Stimulated activated CD8-positive, alpha-beta memory T cell treated with anti-CD3 and anti-CD28 coated beads, Interleukin-4, amount 100 ng/mL, for 1 hour (primary cell): ENCODE data around the gene RAB11A.

Experiments used
- DNase-seq, 2 donors: peaks; one replicate each; pipeline ENCODE4 v3.0.0-alpha.2; 2020; ENCODE audit warnings: low read depth in 2 of 2, low spot score in 1 of 2

The RAB11A gene

GRCh38 chr15:65883571-65883970 lies 14.3 kb downstream of the RAB11A start:
- DNase-seq: no peak

- DNase-seq: no peak
Observed at GRCh38 chr15:65884511-65884910, 15.2 kb downstream of the RAB11A start.

DNA sequence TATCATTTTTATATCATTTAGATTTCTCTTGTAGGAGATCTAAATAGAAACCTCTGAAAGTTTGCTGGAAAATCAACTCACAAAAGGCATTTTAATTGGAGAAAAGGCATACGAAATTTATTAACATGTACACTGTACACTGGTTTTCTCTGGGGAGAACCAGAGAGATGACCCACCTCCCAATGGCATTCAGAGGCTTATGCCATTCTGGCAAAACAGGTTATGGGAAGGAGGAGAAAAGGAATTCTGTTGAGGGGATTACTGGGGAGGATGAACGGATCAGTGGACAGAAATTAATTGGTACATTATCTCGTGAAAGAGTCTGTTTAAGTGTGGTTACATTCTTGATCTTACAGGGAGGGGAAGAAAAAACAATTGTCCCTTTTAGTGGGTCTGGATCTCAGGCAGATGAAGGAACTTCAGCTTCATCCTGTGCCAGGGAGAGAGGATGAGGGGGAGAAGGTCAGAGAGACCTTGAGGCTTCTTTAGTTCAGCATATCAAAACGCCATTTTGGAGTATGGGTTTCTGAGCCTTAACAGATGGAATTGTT lies 16.5 kb downstream of the RAB11A start:
- DNase-seq: no peak

GRCh38 chr15:65887565-65887964 lies 18.3 kb downstream of the RAB11A start:
- DNase-seq: no peak

DNA sequence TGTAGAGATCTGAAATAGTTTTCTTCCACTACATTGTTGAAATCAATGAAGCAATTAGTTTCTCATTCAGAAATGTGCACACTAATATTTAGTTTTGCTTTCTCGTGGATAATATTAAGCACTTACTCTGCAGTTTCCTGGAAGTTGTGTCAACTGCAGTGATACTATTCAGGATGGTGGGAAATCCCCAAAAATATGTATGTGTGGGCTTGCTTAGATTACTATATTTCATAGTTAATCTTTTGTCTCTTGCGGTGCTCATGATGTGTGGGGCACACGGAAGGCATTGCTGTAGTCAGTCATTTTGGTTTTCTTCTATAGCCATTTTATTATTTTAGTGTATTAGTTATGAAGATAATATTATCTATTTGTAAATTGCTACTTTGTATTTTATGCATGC lies 19.7 kb downstream of the RAB11A start:
- no peak for DNase-seq

DNA sequence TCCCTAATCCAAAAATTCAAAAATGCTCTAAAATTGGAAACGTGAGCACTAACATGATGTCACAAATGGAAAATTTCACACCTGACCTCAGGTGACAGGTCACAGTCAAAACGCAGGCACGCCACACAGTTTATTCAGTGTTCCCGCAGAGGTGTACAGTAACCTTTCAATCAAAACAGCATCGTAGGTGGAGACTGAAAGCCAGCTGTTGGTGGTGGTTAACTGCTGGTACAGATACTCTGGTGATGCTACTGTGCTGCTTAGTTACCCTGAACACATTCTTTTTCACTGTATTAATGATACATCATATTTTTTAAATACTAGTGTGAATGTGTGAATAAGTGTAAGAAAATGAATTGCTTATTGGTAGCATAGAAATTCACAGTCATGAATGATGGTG lies 23.8 kb downstream of the RAB11A start:
- DNase-seq: no peak

DNA sequence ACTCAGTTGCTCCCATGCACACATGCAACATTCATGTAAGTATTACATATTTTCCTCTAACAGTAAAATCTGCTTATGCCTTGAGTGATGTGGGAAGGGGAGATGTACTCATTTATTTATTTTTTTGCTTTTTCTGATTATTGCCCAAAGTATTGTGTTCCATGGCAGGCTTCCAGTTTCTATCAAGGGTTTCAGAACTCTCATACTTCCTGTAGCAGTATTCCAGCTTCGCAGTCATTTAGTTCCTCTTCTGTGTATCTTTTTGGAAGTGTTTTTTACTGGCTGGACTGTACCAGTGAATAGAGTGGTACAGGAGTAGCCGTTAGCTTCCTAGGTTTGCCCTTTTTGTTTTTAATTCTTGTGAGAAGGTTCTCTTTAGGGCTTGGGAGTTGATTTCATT lies 26.9 kb downstream of the RAB11A start:
- no peak for DNase-seq

GRCh38 chr15:65900488-65900887 lies 31.2 kb downstream of the RAB11A start:
- DNase-seq: no peak

DNA sequence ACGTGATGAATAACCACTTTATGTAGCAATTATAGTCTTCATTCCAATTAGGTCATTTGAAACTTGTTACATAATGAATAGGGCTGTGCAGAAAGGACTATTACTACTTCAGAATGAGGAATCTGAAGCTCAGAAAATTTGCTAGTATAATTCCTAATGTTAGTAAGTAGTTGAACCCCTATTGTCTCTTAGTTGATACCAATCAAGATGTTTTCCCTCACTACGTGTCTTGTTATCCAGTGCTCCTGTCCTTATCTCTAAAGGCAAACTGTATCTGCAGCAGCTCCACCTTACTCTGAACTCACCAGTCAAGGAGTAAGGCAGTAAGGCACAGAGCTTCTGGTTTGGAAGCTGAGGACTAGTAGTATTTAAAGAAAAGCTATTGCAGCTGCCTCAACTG lies 32.0 kb downstream of the RAB11A start:
- DNase-seq: no peak

DNA sequence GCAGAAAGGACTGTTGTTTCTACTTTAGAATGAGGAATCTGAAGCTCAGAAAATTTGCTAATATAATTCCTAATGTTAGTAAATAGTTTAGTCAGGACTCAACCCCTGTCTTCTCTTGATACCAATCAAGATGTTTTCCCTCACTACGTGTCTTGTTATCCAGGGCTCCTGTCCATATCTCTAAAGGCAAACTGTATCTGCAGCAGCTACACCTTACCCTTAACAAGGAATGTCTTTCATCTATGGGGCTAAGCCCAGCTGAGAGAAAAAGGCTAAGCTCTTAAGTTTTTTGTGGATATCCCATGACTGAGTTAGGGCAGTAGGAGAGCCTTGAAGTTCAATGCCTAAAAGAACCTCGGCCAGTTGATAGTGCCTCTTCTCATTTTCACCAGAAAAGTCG lies 32.5 kb downstream of the RAB11A start:
- no peak for DNase-seq

DNA sequence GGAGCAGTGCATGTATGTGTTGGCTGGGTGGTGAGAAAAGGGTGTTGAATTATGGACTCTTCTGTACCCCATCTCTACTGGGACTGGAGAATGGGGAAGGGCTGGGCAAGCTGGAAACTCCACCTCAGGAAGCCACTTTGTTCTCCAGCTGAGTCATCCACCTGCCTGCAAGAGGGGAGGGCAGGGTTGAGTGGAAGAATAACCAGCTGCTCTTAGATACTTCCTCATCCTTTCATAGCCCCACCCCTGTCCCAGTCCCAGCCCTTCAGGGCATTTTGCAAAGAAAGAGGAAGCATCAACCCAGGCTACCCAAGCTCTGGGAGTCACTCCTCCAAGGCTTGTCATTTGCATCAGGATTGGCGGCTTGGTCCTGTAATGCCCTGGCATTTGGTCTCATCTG lies 33.1 kb downstream of the RAB11A start:
- DNase-seq: no peak

- no peak for DNase-seq
Observed at GRCh38 chr15:65903296-65904073, 34.2 kb downstream of the RAB11A start.

DNA sequence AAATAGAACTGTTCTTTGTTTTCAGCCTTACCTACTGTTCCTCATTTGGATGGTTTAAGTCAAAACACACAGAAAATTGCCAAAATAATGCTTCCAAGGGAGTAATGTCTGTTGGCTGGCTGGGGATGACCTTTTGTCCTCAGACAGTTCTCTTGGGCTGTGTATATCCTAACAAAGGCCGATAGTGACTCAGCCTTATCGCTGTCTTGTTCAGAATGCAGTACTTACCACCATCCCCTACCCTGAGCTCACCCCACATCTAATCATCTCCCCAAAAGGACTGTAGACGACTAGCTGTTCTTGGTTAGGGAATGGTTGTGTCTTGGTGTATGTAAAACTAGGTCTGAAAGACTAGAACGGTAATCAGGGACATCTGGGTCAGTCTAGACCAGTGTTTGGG lies 35.0 kb downstream of the RAB11A start:
- no peak for DNase-seq

GRCh38 chr15:65906396-65906795 lies 37.1 kb downstream of the RAB11A start:
- no peak for DNase-seq

DNA sequence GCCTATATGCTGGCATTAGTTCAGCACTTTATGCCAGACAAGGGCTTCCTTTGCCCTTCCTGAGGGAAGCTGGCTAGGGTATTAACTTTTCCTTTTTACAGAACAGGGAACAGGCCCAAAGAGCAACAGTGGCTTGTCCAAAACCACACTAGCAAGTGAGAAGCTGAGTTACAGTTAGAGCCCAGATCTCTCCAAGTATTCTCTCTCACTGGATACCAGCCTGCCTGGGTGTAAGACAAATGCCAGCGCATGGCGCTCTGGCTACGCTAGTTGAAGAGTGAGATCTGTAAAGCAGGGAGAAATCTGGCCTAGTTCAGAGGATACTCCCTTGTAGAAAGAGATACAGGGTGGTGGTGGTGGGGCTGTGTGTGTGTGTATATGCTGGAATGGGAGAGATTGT lies 38.4 kb downstream of the RAB11A start:
- no peak for DNase-seq

DNA sequence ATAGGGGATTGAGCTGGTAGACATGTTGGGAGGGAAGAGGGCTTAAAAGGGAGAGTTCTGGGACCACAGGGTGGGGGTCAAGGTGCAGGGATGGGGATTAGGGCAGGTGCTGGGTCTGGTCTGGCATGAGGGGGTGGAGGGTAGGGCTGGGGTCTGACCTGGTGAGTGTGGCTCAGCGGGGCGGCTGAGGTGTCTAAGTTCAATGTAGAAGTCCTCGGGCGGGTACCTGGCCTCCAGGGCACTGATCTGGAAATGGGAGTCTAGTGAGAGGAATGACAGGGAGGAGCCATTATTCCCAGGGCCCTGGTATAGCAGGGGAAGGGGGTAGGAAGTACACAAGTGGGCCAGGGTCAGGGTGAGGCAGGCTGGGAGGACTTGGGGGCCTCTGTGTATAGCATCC lies 39.6 kb downstream of the RAB11A start:
- DNase-seq: no peak

DNA sequence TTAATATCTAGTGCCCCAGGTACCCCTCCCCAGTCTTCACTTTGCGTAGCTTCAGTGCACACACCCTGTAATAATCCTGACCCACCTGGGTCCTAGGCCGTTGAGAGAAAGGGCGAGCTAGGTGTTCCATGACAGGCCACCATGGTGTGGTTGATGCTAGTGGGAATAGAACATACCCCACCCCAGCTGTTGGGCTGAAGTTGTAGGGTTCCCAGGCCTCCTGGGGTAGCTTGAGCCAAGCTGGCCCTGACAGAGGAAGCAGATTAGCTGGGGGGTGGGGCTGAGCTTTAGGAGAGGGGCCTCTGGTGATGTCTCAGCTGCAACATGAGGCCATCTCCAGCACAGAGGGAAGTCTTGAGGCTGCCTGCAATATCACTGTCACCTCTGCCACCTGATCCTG lies 40.5 kb downstream of the RAB11A start:
- DNase-seq: no peak

GRCh38 chr15:65910341-65910740 lies 41.0 kb downstream of the RAB11A start:
- DNase-seq: no peak

GRCh38 chr15:65912235-65912634 lies 42.9 kb downstream of the RAB11A start:
- no peak for DNase-seq

DNA sequence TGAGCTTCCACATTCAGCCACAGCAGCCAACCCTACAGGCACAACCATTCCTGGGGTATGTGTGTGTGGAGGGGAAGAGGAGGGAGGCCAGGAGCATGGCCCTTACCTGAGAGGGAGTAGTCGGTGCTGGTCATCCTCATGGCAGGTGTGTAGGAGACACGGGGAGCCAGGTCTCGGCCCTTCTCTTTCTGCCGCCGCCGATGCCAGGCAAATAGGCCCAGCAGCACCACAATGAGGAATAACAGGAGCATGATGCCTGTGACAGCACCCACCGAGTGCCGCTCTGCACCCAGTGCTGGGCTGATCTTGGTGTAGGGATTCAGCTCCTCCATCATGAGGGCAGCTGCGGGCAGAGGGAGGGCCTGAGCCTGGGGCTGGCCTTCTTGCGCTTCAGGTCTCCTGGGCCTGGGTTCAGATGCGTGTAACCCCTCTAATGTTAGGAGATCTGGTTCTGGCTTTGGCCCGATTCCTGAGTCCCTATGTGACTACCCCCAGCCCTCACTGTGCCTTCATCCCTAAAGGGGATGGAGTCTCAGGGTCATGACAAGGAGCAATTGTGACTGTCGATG lies 44.4 kb downstream of the RAB11A start:
- no peak for DNase-seq

- DNase-seq: no peak
Observed at GRCh38 chr15:65914386-65914785, 45.1 kb downstream of the RAB11A start.

DNA sequence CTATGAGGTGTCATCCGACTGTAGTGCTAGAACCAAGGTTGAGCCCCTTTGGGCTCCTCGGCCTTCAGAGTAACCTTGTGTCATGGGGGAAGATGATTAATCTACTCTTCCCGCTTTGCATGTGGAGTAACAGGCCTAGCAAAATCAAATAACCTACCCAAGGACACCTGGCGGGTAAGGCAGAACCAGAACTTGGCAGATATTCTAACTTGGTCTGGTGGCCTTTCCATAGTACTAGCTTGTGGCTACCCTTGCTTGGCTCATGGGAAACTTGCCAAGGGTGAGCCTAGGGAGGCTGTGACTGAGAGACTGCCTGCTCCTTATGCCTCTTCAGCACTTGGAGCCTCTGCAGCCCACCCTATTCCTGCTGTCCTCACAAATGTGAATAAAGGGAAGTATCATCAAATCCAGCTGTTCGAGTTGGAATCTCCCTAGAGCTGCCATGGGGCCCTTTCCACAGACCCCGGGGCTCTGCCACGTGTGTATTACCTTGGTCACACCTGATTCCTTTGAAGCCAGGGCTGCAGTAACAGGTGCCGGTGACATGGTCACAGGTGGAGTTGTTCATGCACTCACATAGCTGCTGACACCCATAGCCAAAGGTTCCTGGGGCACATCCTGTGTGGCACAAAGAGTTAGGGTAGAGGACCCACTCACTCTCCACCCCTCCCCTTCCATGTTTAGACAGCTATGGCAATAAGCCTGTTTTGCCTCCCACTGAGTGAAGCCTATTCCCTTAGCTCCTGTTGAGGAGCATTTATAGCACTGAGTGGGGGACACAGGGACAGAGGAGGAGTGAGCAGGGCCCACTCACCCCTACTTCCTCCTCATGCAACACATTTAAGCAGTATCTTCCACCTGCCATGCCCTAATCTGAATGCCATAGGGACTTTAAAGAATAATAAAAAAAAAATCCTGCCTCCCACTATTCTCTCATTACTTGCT lies 46.0 kb downstream of the RAB11A start:
- no peak for DNase-seq
